GM20000 (cell line): ENCODE results near the gene HMGN1.
"Not testable (repeated sequence)": the region's sequence is repeated elsewhere in the genome, so short reads cannot be mapped to it uniquely, and the experiment has no call there.

ENCODE experiments used
- DNase-seq: peaks from one replicate; pipeline ENCODE4 v3.0.0; 2012; ENCODE audit warnings: low spot score
- CTCF ChIP-seq: IDR thresholded peaks from 2 replicates; pipeline ENCODE4 v1.5.1; 2012; ENCODE audit warnings: mild to moderate bottlenecking, control low read depth; ENCODE audit errors: extremely low read depth, missing control alignments

HMGN1 gene

GRCh38 chr21:39387461-39388037 is 38.7 kb upstream of the HMGN1 start:
- TF ChIP-seq CTCF, result no peak
- peak; percentile 96 for DNase-seq

- TF ChIP-seq CTCF, result no peak
- no peak for DNase-seq
These were observed 38.0 kb upstream of the HMGN1 start for GRCh38 chr21:39386899-39387298.

GRCh38 chr21:39386194-39386593 is 37.3 kb upstream of the HMGN1 start:
- TF ChIP-seq CTCF, result no peak
- DNase-seq, result peak; percentile 43

- DNase-seq, result peak; percentile 80
These were observed 36.6 kb upstream of the HMGN1 start for GRCh38 chr21:39385299-39386145.

GRCh38 chr21:39384674-39385298 is 35.9 kb upstream of the HMGN1 start:
- no peak for TF ChIP-seq CTCF
- DNase-seq, result no peak

More at GRCh38 chr21:39385299-39386145, 36.6 kb upstream of the HMGN1 start:
- no peak for TF ChIP-seq CTCF

GRCh38 chr21:39382096-39382495 is 33.2 kb upstream of the HMGN1 start:
- not testable (repeated sequence) for DNase-seq

- DNase-seq, result no peak
- no peak for TF ChIP-seq CTCF
These were observed 32.1 kb upstream of the HMGN1 start for GRCh38 chr21:39381009-39381408.
